ENCODE data around the gene PLD1.

The PLD1 gene

GRCh38 chr3:171784937-171785336 lies 25.3 kb downstream of the PLD1 start:
- TF ChIP-seq GATA2 (IDR thresholded peaks at IDR 0.05; ENCODE audit: low read depth, low read length) (no peak), GATA3 (IDR thresholded peaks at IDR 0.05; ENCODE audit: low read depth, low read length) (no peak)

DNA sequence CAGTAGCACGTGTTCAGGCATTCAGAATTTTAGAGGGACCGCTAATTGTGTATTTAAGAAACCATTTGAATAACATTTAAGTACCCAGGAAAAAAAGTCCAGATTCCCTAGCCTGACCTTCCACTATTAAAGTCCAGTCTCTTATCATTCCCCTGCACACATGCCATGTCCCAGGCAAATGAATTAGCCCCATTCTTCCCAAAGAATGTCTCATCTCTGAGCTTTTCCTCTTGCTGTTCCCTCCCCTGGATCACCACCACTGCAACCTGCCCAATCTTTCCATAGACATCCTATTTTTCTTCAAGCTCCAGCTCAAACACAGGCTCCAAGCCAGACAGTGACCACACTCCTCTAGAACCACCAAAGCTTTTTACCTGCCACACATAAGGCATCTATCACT lies 25.9 kb downstream of the PLD1 start:
- no peak for TF ChIP-seq GATA3 (IDR thresholded peaks at IDR 0.05; ENCODE audit: low read depth, low read length)
- no peak for TF ChIP-seq GATA2 (IDR thresholded peaks at IDR 0.05; ENCODE audit: low read depth, low read length)

- TF ChIP-seq GATA3 (IDR thresholded peaks at IDR 0.05; ENCODE audit: low read depth, low read length) (no peak), GATA2 (IDR thresholded peaks at IDR 0.05; ENCODE audit: low read depth, low read length) (no peak)
These were observed 26.7 kb downstream of the PLD1 start for GRCh38 chr3:171783626-171784025.

DNA sequence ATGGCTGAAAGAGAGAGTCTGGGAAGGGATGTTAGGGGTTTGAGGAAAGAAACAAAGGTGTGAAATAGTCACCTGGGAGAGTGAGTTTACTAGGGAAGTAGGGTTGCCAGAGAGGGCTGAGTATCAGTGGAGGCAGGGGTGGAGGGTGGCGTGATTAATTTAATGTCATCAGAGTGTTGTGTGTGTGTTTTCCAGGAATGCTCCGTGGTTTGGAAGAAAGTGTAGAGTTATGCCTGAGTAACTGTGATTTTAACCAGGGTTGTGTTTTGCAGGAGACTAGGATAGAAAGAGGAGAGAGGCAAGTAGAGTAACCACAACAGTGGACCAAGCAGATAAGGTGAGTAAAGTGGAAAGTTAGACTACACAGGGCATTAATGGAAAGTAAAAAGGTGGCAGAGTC lies 27.2 kb downstream of the PLD1 start:
- TF ChIP-seq GATA2 (IDR thresholded peaks at IDR 0.05; ENCODE audit: low read depth, low read length) (no peak), GATA3 (IDR thresholded peaks at IDR 0.05; ENCODE audit: low read depth, low read length) (no peak)

GRCh38 chr3:171782617-171783016 lies 27.7 kb downstream of the PLD1 start:
- TF ChIP-seq GATA3 (IDR thresholded peaks at IDR 0.05; ENCODE audit: low read depth, low read length) (no peak), GATA2 (IDR thresholded peaks at IDR 0.05; ENCODE audit: low read depth, low read length) (no peak)

- no peak for TF ChIP-seq GATA3 (IDR thresholded peaks at IDR 0.05; ENCODE audit: low read depth, low read length)
- TF ChIP-seq GATA2 (IDR thresholded peaks at IDR 0.05; ENCODE audit: low read depth, low read length) = no peak
These were observed 28.6 kb downstream of the PLD1 start for GRCh38 chr3:171781711-171782127.

GRCh38 chr3:171778493-171778892 lies 31.8 kb downstream of the PLD1 start:
- TF ChIP-seq GATA2 (IDR thresholded peaks at IDR 0.05; ENCODE audit: low read depth, low read length) = no peak
- TF ChIP-seq GATA3 (IDR thresholded peaks at IDR 0.05; ENCODE audit: low read depth, low read length) = no peak

GRCh38 chr3:171777596-171777995 lies 32.7 kb downstream of the PLD1 start:
- TF ChIP-seq GATA3 (IDR thresholded peaks at IDR 0.05; ENCODE audit: low read depth, low read length) = no peak
- no peak for TF ChIP-seq GATA2 (IDR thresholded peaks at IDR 0.05; ENCODE audit: low read depth, low read length)

GRCh38 chr3:171776839-171777583 lies 33.3 kb downstream of the PLD1 start:
- TF ChIP-seq GATA3 (IDR thresholded peaks at IDR 0.05; ENCODE audit: low read depth, low read length) (no peak), GATA2 (IDR thresholded peaks at IDR 0.05; ENCODE audit: low read depth, low read length) (no peak)

DNA sequence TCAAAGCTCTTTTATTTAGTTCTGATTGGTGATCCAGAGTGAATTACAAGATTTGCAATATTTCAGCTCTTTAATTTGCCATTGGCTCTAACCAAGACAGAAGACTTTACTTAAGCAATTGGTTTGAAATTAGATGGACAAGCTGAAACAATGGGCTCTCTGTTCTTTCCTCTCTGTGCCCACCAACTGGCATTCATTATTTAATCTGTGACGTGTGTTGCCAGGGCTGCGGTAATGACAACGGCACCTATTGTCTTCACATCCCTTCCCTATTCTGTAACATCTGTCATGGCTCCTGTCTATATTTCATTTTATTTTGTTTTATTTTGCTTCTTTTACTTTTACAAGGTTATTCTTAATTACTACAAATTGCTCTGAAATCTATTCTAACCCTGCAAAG lies 33.9 kb downstream of the PLD1 start:
- TF ChIP-seq GATA3 (IDR thresholded peaks at IDR 0.05; ENCODE audit: low read depth, low read length) = no peak
- no peak for TF ChIP-seq GATA2 (IDR thresholded peaks at IDR 0.05; ENCODE audit: low read depth, low read length)

GRCh38 chr3:171775943-171776342 lies 34.3 kb downstream of the PLD1 start:
- TF ChIP-seq GATA2 (IDR thresholded peaks at IDR 0.05; ENCODE audit: low read depth, low read length) (no peak), GATA3 (IDR thresholded peaks at IDR 0.05; ENCODE audit: low read depth, low read length) (no peak)

DNA sequence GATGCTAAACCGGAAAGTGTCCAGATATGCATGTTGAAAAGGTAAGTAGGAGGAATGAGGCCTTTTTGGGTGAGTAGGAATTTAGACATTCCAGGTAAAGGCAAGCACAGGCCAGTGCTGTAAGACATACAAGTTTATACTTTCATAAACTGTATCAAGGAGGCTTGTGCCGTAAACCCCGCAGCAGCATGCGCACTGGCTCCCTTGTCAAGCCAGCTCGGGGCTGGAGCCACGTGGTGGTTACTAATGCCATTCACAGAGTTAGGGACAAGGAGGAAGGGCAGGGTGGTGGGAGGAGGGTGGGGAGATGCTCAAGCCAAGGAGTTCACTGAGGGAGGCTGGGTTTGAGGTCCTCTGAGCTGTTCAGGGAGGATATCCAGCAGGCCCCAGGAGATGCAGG lies 35.8 kb downstream of the PLD1 start:
- TF ChIP-seq GATA3 (IDR thresholded peaks at IDR 0.05; ENCODE audit: low read depth, low read length) (no peak), GATA2 (IDR thresholded peaks at IDR 0.05; ENCODE audit: low read depth, low read length) (no peak)

GRCh38 chr3:171772427-171773056 lies 37.7 kb downstream of the PLD1 start:
- TF ChIP-seq GATA3 (IDR thresholded peaks at IDR 0.05; ENCODE audit: low read depth, low read length) (no peak), GATA2 (IDR thresholded peaks at IDR 0.05; ENCODE audit: low read depth, low read length) (no peak)

- no peak for TF ChIP-seq GATA3 (IDR thresholded peaks at IDR 0.05; ENCODE audit: low read depth, low read length)
- no peak for TF ChIP-seq GATA2 (IDR thresholded peaks at IDR 0.05; ENCODE audit: low read depth, low read length)
These were observed 39.3 kb downstream of the PLD1 start for GRCh38 chr3:171770689-171771620.
